SK-N-MC (cell line): ENCODE results near the gene PLEKHS1.

Experiments used
- EZH2 ChIP-seq: fragments of 200-600 bp; sonication (generic); IDR thresholded peaks from one replicate; pipeline ENCODE4 v1.6.1; 2017; ENCODE audit warnings: antibody characterized with exemption
- FOXP2 ChIP-seq: optimal IDR thresholded peaks from 2 replicates; pipeline ENCODE3; 2011; ENCODE audit warnings: mild to moderate bottlenecking, moderate library complexity; ENCODE audit not compliant: insufficient read depth; ENCODE audit errors: extremely low read length, control extremely low read depth
- POLR2AphosphoS5 ChIP-seq: IDR thresholded peaks from 2 replicates; pipeline ENCODE4 v1.6.1; 2012; ENCODE audit warnings: mild to moderate bottlenecking, low read depth, low read length, borderline replicate concordance

DNA sequence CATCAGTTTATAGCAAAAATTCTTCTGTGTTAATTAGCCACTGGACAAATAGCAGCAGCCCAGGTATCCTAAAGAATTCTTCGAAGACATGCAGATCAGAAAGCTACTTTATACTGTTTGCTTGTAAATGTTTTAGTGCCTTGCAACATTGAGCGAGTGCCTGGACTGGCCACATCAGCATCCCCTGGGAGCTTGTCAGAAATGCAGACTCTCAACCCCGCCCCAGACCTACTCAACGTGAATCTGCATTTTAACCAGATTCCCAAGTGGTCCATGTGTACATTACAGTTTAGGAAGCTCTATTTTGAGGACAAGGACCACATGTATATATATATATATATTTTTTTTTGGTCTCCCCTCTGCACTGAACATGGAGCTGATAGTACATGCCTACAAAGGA, 18.5 kb upstream of the PLEKHS1 start:
- TF ChIP-seq EZH2 (no peak), POLR2AphosphoS5 (no peak), FOXP2 (no peak)
